ENCODE results near the gene NIPBL.
"Not testable (repeated sequence)": the region's sequence is repeated elsewhere in the genome, so short reads cannot be mapped to it uniquely, and the experiment has no call there.

The NIPBL gene

DNA sequence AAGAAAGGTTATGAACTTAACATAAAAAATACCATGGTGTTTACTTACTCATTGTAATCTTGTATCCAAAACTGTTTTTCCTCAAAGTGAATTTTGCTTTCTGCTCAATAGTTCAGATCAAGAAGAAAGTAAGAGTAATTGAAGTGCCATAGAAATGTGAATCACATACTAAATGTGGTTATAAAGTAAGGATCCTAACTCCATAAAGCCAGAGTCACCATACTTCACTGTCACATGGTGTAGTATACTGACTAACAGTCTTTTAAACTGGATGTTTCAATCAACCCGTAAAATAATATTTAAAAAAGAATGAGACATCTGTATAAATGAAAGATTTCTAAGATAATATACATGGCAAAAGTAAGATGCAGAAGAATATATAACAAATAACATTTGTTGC lies 72.1 kb downstream of the NIPBL start:
- DNase-seq (ENCODE audit: low read depth, low spot score): no peak

DNA sequence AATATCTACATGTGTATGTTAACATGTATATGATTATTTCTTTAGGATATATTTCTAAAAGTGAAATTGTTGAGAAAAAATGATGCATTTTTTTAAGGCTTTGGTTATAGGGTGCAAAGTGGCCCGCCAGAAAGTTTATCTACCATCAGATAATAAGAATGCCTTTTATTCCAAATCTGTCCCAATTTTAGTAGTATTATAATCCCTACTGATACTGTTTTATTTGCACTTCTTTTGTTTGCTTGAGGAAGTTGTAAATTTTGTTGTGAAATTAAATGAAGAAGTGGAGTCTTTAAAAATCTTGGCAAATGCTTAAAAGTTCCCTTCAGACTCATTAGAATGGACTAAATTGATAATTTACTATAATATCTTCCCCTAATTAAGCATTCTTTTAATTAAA lies 73.0 kb downstream of the NIPBL start:
- DNase-seq (ENCODE audit: low read depth, low spot score): no peak

DNA sequence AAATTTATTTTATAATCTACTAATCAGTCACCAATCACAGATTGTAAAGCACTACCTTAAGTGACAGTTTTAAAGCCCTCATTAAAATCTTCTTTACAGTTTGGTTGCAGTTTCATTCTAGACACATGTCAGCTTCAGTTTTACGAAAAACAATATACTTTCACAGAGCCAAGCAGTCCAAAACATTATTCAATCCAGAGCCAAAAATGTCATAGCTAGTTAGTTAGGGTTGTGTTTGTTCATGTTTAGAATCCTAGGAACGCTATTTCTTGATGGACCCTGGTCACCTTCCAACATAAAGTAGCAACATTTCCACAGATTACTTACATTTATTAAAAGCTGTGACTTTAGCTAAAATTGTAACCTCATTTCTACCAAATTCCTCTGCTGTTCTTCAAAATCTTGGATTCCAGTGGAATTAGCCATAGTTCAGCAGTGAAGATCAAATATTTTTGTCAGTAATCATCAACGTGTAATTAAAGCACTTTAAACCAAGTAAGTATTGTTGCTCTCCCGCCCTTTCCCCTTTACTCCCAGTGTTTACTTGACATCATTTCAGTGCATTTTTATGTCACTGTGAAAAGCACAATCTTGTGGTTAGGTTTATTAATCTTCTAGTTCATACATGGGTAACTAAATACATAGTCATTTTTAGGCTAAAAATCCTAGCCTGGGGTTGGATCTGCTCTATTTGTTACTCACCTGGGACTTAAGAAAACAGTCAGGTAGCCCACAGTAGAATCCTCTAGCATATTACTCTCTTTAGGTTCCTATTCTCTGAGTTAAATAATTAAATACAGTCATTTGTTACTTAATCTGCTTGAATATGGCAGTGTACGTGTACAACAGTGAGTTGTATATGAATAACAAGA lies 74.3 kb downstream of the NIPBL start:
- no peak for DNase-seq (ENCODE audit: low read depth, low spot score)

DNA sequence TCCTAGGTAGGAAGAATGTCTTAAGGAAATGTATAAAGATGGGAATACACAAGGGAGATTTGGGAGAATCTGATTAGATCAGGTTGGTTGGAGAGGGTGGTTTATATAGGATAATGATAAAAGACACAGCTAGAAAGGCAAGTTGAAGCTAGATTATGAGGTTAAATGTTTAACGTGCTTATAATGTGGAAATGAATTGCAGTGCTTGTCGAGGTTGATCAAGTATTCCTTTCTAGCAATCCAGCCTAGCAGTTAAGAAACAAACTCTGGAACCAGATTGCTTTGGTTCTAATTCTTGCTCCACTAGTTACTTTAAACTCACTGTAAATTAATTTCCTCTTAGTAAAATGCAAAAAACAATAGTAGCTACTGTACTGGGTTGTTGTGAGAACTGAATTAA lies 76.5 kb downstream of the NIPBL start:
- no peak for DNase-seq (ENCODE audit: low read depth, low spot score)

DNA sequence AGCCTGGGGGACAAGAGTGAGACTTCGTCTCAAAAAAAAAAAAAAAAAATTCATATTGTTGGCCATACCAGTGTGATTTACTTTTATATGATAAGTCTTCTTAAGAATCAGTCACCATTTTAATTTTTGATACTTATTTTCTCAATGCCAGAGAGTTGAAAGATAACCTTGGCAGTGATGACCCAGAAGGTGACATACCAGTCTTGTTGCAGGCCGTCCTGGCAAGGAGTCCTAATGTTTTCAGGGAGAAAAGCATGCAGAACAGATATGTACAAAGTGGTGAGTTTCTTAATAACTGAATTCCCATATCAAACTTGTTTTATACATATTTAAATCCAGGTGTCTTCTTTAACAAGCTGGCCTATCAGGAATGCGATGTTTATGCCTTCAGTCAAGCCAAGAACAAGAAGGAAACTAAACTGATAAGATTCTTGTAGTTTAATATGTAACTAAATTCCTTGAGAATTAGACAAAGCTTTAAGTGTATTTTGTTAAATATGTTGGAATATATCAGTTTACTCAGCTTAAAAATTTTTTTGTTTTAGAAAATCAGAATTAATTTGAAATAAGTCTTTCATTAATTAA lies 81.5 kb downstream of the NIPBL start:
- DNase-seq (ENCODE audit: low read depth, low spot score): no peak

DNA sequence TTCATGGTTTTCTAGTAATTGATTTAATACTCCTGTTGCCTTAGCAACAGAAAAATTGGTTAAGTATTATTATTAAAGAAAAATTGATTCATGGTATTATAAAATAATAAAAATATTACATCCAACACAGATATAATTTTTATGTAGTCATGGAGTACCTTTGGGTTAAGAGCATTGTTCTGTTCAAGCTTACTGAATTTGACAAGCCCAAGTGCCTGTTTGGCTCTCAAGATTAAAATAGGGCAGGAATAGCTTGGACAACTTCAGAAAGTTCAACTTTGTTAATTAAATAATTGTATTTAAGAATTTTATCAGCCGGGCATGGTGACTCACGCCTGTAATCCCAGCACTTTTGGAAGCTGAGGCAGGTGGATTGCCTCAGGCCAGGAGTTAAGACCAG lies 82.0 kb downstream of the NIPBL start:
- no peak for DNase-seq (ENCODE audit: low read depth, low spot score)

DNA sequence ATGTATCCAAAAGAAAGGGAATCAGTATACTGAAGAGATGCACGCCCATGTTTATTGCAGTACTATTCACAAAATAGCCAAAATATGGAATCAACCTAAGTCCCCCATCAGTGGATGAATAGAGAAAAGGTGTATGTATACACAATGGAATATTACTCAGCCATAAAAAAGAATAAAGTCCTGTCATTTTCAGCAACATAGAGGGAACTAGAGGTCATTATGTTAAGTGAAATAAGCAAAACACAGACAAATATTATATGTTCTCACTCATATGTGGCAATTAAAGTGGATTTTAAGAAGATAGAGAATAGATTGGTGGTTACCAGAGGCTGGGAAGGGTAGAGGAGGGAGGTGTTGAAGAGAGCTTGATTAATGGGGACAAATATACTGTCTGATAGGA lies 88.6 kb downstream of the NIPBL start:
- DNase-seq (ENCODE audit: low read depth, low spot score): no peak

DNA sequence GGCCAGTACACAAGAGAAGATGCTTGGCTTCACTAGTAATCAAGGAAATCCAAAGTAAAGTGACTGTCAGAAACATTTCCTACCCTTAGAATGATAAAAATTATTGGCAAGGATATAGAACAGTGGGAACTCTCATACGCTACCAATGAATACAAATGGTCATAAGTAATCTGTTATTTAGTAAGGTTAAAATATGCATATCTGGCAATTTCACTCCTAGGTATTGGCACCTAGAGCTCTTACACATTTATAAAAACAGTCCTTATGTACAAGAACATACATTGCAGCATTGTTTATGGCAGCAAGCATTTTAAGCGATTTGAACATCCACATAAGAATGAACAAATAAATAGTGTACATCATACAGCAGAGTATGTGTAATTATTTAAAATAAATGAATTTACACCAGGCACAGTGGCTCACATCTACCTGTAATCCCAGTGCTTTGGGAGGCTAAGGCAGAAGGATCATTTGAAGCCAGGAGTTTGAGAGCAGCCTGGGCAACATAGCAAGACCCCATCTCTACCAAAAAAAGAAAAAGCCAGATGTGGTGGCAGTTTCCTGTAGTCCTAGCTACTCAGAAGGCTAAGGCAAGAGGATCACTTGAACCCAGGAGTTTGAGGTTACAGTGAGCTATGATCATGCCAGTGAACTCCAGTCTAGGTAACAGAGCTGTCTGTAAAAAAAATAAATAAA lies 93.3 kb downstream of the NIPBL start:
- no peak for DNase-seq (ENCODE audit: low read depth, low spot score)

DNA sequence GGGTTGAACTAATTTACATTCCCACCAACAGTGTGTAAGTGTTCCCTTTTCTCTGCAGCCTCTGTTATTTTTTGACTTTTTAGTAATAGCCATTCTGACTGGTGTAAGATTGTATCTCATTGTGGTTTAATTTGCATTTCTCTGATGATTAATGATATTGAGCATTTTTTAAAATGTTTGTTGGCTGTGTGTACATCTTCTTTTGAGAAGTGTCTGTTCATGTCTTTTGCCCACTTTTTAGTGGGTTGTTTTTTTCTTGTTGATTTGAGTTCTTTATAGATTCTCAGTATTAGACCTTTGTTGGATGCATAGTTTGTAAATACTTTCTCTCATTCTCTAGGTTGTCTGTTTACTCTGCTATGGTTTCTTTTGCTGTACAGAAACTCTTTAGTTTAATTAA lies 101.6 kb downstream of the NIPBL start:
- no peak for DNase-seq (ENCODE audit: low read depth, low spot score)

DNA sequence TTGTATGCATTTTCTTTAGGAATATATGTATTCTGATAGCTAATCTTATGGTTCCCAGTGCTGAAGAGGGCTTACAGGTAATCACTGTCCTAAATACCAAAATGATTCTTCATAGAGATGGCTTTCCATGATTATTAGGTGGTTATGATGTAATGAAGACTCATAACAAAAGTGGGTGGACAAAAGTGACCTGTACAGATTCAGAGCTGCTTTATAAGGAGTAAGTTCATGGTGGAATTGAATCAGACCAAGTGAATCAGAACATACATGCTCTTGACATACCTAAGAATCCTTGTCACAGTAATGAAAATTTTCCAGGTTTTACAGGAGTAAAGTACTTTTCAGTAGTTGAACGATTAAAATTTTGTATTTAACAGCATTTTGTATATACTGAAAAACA lies 105.6 kb downstream of the NIPBL start:
- DNase-seq (ENCODE audit: low read depth, low spot score): no peak

DNA sequence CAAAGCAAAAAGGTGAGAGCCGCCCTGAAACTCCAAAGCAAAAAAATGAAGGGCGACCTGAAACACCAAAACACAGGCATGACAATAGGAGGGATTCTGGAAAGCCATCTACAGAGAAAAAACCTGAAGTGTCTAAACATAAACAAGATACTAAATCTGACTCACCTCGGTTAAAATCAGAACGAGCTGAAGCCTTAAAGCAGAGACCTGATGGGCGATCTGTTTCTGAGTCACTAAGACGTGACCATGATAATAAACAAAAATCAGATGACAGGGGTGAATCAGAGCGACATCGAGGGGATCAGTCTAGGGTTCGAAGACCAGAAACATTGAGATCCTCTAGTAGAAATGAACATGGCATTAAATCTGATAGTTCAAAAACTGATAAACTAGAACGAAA lies 108.8 kb downstream of the NIPBL start:
- DNase-seq (ENCODE audit: low read depth, low spot score): no peak

DNA sequence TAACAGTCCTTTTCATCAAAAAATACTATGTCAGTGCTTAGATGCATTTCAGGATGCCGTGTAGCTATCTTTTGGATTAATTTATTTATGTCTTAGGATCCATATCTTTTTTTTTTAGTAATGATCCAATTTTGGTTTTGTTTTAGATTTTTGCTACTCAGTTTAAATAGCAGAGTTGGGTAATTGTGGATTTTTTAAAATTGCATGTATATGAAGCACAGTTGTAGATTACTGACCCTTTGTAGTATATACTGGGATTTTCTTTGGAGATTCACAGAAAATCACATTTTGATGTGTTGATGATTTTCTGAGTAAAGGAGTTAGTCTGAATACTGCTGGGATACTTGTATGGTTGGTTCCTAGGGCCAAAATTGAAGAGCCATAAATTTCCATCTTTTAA lies 111.8 kb downstream of the NIPBL start:
- DNase-seq (ENCODE audit: low read depth, low spot score): no peak

DNA sequence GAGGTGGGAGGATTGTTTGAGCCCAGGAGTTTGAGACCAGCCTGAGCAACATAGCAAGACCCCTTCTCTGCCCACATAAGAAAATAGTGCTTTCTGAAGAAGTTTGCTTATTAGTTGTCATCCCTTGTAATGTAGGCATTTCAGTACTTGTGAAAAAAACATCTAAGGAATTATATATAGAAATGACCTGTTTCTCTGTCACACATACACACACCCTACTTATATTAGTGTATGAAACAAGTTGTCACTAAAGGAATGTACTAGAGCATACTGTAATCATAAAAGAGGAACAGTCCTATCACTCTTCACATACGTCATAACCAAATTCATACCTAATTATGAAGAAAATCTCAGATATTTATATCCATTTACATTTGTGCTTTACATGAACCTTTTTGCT lies 122.0 kb downstream of the NIPBL start:
- no peak for DNase-seq (ENCODE audit: low read depth, low spot score)

DNA sequence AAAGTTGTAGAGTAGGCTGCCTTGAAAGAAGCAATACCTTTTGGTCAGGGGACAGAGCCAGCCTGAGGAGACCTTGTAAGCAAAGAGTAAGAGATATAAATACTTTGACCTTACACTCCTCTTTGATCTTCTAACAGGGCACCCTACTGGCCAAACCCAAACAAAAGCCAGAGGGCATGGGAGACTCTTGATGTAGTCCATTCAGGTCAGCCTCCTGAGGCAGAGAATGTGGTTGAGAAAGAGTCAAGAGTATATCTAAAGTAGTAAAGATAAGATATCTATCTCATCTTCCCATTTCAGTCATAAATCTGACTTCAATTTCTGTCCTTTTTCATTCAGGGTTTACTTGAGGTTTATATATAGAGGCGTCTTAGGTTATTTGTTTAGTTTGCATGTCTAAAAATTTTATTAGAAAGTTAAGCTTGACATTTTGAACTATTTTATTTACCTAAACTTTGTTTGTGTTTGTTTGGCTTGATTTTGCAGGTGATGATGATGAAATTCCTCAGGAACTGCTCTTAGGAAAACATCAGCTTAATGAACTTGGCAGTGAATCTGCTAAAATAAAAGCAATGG lies 125.7 kb downstream of the NIPBL start:
- no peak for DNase-seq (ENCODE audit: low read depth, low spot score)

DNA sequence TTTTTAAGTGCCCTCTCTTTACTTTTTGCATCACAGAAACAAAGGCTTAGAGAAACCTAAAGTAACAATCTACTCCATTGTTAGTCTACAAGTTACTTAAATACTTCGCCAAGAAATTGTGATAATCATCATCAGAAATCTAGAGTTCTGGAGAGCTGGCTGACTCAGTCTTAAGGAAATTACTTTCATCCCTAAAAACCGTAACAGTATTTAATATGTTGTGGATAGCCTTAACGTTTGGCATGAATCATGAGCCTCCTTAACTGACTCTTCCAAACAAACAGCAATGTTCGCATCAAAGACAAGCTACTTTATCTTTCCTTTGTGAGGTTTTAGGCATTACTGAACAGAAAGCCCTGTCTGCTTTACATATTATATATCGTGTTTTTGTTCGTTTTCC lies 128.7 kb downstream of the NIPBL start:
- DNase-seq (ENCODE audit: low read depth, low spot score): no peak

DNA sequence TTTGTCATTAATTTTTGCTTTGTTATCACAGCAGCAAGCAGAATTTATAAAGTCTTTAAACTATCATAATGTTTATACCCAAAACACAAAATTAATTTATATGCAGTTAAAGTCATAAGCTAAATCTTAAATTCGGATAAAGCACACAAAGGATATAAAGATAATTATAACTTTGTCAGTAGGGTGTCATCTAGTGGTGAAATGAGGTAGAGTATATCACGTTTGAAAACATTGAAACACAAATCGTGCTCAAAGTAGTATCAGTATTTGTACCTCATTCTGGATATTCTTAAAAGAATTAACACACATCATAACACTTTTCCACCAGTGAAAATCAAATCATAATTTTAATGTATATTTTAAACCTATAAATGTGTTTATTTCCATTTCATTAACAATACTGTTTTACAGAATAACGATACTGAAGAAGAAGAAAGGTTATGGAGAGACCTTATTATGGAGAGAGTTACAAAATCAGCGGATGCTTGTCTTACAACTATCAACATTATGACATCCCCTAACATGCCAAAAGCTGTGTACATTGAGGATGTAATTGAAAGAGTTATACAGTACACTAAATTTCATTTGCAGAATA lies 129.5 kb downstream of the NIPBL start:
- no peak for DNase-seq (ENCODE audit: low read depth, low spot score)

DNA sequence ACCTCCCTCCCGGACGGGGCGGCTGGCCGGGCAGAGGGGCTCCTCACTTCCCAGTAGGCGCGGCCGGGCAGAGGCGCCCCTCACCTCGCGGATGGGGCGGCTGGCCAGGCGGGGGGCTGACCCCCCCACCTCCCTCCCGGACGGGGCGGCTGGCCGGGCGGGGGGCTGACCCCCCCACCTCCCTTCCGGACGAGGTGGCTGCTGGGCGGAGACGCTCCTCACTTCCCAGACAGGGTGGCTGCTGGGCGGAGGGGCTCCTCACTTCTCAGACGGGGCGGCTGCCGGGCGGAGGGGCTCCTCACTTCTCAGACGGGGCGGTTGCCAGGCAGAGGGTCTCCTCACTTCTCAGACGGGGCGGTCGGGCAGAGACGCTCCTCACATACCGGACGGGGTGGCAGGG lies 136.6 kb downstream of the NIPBL start:
- DNase-seq (ENCODE audit: low read depth, low spot score): not testable (repeated sequence)

DNA sequence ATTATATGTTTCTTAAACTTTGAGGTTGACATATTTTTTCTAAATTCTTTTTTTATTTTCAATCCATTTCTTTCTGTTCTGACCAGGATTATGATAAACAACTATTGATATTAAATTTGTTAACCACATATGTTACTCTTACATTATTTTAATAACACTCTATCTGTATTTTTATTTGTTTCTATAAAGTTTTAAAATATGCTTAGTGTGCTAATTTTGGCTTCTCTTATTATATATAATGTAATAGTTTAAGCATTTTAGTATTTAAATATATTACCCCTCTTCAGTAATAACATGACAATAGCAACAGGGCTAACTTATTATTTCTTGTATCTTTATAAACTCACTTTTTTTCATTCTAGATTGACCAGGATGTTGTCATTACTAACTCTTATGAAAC lies 137.8 kb downstream of the NIPBL start:
- no peak for DNase-seq (ENCODE audit: low read depth, low spot score)

DNA sequence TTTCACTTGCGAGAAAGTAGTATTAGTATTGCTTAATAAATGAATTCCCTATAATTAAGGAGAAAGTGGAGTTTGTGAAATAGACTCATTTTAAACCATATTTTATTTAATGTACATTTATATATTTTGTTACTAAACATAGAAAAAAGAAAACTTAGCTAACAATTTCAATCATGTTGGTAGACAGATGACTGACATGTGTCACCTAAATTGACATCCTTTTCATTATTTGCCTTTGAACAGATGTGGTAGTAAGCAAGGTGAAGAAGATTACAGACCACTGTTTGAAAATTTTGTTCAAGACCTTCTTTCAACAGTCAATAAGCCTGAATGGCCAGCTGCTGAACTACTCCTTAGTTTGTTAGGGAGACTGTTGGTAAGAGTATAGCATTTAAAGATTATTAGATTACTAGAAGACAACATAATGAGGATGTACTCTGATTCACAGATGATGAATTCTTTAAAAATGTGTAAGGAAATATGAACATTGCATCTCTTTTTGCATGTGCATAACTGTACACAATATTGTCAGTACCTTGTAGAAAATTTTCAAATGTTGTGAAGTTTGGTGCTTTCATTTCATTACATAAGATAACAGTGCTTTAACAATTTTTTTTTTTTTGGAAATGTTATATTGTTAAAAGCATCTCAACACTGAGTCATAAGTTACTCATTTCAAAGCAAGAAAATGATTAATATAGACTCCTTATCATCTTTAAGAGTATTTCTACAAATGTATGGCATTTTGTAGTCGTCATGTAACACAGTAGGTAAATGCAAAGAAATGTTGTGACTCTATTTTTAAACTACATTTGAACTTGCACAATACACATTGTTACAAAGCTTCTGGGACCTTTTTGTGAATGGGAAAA lies 139.5 kb downstream of the NIPBL start:
- DNase-seq (ENCODE audit: low read depth, low spot score): no peak

DNA sequence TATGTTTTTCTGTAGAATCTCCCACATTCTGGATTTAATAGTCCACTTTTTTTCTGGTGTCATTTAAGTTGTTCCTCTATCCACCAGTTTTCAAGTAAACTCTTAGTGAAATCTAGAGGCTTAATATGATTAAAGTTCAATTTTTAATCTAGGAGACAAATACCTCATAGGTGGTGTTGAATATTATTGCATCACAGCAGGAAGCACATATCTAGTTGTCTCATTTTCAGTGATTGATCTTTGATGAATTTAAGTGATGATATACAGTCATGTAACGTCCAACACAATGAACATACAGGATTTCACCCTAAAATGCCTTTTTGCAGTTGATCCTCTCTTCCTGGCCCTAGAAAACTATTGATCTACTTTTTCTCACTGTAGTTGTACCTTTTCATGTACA lies 152.3 kb downstream of the NIPBL start:
- no peak for DNase-seq (ENCODE audit: low read depth, low spot score)

DNA sequence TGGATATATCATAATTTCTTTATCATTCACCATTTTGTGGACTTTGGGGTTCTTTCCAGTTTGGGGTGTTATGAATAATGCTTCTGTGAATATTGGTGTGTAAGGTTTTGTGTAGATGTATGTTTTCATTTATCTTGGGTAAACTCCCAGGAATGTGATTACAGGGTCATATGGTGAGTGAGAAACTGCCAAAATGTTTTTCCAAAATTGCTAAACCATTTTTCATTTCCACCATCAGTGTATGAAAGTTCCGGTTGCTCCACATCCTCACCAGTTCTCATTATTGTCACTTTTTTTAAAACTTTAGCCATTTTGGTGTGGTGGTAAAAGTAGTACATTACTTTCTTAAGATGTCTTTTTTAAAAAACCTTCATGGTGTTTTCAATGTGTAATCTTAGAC lies 152.9 kb downstream of the NIPBL start:
- no peak for DNase-seq (ENCODE audit: low read depth, low spot score)

All from activated CD4-positive, CD25-positive, alpha-beta regulatory T cell treated with anti-CD3 and anti-CD28 coated beads, Interleukin-2, amount 50 U/mL, for 16 hours (primary cell).